NB4 (cell line): ENCODE data around the gene CCDC170.

Experiments
- CTCF ChIP-seq: IDR thresholded peaks from one replicate; pipeline ENCODE4 v1.5.1; 2012; ENCODE audit warnings: low read depth, low read length
- MAX ChIP-seq: IDR thresholded peaks from 2 replicates; pipeline ENCODE4 v1.6.1; 2011; ENCODE audit warnings: low read depth, low read length
- POLR2A ChIP-seq: IDR thresholded peaks from 2 replicates; pipeline ENCODE4 v1.6.1; 2011; ENCODE audit warnings: mild to moderate bottlenecking; ENCODE audit not compliant: insufficient read length; ENCODE audit errors: extremely low read depth

DNA sequence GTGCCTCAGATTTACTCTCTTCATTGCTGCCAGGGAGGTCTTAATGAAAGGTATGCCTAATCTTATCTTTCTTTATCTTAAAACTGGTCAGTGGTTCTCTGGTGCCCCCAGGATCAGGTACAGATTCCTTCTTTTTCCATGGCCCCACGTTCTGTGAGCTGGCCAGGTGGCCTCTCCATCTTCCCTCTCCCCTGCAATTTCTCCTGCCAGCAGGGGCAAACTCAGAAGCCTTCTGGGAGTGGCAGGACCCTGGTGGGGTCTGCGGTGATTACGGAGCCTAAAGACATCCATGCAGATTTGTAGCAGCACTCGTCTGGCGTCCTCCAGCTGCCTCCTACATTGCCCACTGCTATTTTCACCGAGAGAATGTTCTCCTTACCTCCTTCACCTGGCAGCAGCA lies 95.8 kb downstream of the CCDC170 start:
- no peak for TF ChIP-seq POLR2A
- TF ChIP-seq CTCF = no peak
- no peak for TF ChIP-seq MAX
